GM21619 (cell line): ENCODE results near the gene PGPEP1.
"Not testable (repeated sequence)": the region's sequence is repeated elsewhere in the genome, so short reads cannot be mapped to it uniquely, and the experiment has no call there.

Experiments used
- ATAC-seq: cut with Tn5 transposase; IDR thresholded peaks from one replicate; pipeline ENCODE4 v1.9.1; 2021; ENCODE audit not compliant: unreplicated experiment

The PGPEP1 gene

DNA sequence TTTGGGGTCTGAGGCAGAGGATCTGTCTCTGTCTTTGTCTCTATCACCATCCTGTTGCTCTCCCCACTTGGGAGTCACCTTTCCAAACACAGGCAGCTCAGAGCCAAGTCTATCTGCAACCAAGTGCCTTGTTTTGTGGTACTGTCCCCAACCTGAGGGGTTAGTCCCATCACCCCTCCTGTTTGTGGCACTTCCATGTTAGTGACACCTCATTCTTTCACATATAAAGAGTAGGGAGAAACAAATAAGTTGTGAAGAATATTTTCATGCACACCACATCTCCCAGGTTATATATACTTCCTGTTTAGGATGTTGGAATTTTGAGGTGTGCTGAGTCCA is 49.3 kb downstream of the PGPEP1 start:
- no peak for ATAC-seq

DNA sequence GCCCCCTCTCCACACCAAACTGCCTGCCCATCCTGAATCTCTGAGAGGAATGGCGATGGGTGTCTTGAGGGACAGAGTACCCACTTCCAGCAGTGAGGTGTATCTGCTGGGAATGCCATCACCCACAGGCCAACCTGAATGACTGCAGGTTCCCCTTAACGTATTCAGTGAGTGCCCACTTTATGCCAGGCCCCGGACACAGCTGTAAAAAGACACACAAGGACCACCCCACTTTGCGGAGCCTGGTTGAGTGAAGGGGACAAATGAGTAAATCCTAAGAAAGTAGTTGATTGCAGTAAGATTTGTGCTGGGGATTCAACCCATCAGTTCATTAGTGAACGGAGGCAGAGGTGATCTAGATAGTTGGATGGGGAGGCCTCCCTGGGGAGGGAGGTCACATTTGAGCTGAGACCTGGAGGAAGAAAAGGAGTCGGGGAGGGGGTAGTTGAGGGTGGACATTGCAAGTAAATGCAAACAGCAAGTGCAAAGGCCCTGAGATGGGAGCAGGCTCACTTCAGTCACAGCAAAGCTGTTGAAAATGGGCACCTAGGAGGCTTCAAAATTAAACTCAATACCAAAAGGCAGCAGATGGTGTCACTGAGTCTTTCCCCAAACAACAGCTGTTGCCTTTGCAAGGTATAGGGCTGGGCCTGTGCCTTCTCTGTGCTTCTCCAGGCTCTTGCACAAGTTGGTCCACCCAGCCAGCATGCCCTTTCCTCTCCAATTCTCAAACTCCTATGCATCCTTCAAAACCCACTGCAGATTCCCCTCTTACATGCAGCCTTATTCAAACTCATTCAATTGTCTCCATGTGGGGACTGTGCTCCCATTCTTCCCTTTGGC is 49.9 kb downstream of the PGPEP1 start:
- no peak for ATAC-seq

DNA sequence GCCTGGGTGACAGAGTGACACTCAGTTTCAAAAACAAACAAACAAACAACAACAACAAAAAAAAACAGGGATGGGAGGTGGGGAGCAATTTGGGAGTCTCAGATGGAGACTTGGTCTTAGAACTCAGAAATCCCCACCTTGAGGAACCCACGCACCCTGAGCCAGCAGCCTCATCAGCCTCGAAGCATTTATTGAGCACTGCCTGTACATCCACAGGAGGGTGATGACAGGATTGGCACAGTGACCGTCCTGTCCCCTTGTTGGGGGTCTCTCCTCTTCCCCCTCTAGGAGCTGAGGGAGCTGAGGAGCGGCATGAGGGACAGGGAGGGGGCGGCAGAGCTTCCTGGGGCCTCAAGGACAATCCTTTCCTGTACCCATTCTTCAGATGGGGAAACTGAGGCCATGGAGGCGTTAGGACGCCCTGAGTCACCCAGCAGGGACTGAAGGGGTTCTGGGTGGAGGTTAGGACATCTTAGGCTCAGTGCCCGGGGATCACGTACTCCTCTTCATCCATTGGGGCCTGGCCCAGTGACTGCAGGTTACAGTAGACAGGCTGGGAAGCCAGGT is 51.2 kb downstream of the PGPEP1 start:
- no peak for ATAC-seq

DNA sequence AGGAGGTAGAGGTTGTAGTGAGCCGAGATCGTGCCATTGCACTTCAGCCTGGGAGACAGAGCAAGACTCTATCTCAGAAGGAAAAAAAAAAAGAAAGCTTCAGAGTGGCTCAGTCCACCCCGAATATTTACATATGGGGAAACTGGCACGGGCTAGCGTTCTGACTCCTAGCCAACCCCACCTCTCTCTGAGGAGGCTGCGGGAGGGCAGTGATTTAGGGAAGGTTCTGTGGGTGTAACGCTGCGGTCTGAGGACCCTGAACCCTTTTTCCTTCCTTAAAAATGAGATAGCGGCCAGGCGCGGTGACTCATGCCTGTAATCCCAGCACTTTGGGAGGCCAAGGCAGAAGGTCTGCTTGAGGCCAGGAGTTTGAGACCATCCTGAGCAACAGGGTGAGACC is 52.0 kb downstream of the PGPEP1 start:
- no peak for ATAC-seq

DNA sequence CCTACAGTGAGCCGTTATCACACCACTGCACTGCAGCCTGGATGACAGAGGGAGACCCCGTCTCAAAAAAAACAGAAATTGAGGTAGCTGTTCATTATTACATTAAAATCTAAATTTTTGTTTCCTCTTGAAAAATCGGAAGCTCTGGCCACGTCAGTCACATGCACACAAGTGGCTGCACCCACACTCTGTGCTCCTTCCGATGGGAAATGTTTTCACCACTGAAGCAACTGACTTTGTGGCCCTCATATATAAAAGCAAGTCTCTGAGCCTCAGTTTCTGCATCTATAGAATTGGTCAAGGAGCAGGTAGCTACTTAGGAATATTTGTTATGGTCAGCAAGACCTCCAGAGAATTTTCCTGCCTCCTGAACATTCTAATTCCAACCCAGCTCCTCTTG is 52.5 kb downstream of the PGPEP1 start:
- no peak for ATAC-seq

DNA sequence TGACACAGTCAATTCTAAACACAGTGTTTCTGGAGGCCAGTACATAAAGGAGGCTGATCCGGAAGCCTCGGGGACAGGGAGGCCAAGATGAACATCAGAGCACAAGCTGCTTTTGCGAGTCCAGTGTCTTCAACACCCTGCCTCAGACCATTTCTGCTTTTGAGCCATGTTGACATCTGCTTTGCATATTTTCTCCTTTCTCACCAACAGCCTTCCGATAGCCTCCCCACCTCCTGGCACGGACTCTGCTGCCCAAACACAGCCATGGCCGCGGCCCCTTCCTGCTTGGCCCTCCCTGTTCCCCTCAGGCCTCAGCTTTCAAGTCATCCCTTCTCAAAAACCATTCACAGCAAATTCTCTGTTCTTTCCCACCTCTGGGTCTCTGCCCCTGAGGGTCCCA is 53.4 kb downstream of the PGPEP1 start:
- no peak for ATAC-seq

DNA sequence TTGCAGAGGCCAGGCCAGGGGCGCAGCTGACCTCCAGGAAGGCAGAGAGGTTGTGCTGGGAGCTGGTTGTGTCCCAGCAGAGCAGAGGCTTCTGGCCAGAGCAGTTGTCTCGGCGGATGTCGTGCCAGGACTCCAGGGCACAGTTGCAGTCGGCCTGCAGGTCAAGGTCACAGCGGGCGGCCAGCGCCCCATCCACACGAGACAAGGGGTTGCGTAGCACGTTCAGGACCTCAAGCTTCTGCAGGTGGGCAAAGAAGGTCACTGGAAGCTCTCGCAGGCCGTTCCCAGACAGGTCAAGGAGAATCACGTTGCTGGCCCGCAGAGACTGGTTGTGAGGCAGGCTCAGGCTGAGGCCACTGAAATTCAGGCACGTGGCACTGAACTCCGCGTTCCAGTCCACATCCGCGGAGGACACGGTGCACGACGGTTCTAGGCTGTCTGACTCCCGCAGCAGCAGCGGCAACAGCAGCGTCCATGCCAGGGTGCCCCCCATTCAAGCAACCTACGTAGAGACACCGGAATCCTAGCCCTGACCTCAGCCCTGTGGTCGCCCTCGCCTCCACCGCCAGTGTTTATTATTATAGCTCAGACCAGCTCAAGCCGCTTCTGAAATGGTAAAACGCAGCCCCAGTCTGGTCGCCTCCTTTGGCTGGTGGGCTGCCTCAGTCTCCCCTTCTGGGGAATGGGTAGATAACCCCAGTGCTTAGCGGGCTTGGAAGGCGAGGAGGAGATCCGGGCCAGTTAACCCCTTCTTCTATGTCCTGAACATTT is 56.3 kb downstream of the PGPEP1 start:
- no peak for ATAC-seq

DNA sequence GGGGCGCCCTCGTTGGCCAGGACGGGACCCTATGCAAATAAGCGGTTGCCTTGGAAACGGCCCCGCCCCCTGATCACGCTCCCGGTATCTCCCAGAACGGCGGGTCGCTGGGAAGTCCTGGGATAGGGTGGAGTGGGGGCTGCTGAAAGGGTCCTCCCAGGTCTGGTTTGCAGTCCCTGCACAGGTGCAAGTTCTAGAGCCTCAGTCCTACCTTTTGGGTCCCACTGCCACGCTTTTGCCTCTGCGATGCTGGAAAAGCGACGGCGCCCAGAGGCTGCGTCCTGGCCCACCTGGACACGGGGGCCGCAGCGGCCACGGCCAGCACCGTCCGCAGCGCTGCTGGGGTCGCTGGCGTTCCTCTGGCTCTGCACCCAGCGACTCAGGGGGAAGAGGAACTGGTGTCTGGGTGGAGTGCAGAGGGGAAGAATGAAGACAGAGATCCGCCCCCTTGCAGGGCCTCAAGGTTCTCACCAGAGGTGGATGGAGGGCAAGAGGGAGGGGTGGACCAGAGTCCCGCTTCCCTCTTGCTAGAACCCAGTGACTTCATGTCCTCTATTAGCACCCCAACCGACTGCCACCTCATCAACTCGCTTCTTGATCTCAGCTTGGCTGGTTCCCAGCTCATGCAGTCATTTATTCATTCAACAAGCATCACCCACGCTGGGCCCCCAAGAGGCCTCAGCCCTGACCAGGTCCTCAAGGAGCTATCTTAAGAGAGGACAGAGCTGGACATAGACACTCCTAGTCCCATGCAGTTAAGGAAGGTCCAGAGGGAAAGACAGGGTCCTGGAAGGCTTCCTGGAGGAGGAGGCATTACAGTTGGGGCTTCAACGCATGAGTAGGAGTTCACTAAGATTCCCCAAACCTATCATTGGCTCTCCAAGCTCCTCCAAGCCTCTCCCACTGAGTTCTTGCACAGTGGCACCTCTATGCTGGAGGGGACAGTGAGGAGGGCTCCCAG is 57.1 kb downstream of the PGPEP1 start, which contains the start of gene LRRC25:
Gene LRRC25 (minus strand): TSS at position 381 of the 961 bp plus-strand sequence. CDS start 659 bp downstream, outside the sequence.
- ATAC-seq, result no peak

DNA sequence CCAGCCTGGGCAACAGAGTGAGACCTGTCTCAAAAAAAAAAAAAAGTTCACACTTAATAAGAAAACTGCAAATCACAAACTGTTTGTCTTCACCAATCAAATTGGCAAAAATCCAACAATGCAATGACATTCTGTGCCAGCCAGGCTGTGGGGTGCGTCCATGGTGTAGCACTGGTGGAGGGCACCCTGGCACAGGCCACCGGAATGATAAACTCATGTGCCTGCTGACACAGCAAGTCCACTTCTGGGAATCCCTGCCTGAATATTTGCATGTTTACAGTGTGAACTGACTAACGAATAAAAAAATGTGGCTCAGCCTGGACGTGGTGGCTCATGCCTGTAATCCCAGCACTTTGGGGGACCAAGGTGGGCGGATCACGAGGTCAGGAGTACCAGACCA is 58.6 kb downstream of the PGPEP1 start:
- ATAC-seq, result no peak

DNA sequence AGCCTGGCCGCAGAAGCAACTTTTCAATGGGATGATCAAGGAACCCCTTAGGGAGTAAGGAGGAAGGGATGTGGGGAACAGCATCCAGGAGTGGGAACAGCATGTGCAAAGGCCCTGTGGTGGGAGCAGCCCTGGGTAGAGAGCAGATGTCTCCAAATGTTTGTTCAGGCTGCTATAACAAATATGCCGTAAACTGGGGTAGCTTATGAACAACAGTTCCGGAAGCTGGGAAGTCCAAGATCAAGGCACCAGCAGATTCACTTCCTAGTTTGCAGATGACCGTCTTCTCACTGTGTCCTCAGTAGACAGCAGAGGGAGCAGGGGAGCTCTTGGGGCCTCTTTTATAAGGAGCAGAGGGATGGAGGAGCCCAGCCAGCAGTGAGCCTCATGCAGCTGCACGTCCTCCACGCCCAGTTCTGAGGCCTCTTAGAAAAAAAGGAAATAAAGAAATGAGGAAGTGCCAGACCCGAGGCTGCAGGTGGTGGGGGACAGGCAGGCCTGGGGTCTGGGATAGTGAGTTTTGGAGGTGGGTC is 61.2 kb downstream of the PGPEP1 start:
- no peak for ATAC-seq

DNA sequence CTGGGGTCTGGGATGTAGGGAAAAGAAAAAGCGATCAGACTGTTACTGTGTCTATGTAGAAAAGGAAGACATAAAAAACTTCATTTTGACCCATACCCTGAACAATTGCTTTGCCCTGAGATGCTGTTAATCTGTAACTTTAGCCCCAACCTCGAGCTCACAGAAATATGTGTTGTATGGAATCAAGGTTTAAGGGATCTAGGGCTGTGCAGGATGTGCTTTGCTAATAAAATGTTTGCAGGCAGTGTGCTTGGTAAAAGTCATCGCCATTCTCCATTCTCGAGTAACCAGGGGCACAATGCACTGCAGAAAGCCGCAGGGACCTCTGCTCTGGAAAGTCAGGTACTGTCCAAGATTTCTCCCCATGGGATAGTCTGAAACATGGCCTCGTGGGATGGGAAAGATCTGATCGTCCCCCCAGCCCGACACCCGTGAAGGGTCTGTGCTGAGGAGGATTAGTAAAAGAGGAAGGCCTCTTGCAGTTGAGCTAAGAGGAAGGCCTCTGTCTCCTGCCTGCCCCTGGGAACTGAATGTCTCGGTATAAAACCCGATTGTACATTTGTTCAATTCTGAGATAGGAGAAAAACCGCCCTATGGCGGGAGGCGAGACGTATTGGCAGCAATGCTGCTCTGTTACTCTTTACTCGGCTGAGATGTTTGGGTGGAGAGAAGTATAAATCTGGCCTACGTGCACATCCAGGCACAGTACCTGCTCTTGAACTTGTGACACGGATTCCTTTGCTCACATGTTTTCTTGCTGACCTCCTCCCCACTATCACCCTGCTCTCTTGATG is 62.3 kb downstream of the PGPEP1 start:
- not testable (repeated sequence) for ATAC-seq

DNA sequence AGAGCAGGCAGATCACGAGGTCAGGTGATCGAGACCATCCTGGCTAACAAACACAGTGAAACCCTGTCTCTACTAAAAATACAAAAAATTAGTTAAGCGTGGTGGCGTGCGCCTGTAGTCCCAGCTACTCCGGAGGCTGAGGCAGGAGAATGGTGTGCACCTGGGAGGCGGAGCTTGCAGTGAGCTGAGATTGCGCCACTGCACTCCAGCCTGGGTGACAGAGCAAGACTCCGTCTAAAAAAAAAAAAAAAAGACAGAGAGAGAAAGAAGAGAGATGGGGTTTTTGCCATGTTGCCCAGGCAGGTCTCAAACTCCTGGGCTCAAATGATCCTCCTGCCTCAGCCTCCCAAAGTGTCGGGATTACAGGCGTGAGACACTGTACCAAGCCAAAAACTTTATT is 65.4 kb downstream of the PGPEP1 start:
- not testable (repeated sequence) for ATAC-seq

DNA sequence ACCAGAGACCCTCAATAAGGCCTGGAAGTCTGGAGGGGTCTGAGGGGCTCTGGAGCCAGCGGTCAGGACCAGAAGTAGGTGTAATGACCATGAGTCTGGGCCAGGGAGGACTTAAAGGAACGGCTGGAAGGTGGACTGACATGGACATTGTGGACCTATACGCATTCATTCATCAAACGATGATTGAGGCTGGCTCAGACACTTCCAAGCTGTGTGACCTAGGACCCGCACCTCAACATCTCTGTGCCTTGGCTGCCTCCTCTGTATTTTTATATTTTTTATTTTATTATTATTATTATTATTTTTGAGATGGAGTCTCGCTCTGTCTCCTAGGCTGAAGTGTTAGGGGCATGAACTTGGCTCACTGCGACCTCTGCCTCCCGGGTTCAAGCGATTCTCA is 66.4 kb downstream of the PGPEP1 start:
- no peak for ATAC-seq

DNA sequence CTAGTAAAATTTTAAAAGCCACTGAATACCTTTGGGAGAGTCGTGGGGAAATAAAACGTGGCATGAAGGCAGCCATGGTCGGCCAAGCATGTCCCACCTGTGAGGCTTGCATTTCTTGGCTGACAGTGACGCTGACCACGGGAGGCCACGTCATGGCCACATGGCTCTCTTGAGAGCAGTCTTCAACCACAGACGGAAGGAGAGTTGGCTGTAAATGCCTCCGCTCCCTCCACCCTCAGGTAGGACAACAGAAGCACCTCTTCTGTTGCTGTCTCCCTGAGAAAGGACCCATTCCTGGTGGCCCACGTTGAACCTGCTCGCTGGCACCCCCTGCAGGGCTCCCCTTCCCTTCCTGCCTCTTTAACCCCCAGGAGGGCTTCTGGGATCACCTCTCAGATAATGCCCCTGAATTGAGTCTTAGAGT is 67.7 kb downstream of the PGPEP1 start:
- peak; percentile 85 for ATAC-seq

DNA sequence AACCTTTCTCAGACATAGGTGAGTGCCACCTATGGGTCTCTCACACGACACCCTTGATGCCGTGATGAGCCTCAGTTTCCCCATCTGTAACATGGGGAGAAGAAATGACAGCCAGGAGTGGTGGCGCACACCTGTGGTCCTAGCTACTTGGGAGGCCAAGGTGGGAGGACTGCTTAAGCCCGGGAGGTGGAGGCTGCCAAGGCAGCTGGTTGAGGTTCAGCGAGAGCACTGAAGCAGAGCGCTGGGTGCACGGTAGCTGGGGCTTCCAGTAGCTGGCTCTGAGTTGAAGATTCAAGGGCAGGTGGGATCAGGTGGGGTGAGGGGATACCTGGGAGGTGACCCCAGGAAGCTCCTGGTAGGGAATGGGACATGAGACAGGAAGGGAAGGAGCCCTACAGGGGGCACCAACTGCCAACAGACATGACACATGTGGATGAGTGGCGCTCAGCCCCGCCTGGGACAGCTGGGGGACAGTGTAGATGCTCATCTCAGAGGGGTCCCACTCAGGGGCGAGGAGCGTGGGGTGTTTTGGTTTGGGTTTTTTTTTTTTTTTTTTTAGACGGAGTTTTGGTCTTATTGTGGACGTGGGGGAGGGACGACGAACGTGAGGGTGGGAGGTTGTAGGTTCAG is 72.3 kb downstream of the PGPEP1 start:
- no peak for ATAC-seq

DNA sequence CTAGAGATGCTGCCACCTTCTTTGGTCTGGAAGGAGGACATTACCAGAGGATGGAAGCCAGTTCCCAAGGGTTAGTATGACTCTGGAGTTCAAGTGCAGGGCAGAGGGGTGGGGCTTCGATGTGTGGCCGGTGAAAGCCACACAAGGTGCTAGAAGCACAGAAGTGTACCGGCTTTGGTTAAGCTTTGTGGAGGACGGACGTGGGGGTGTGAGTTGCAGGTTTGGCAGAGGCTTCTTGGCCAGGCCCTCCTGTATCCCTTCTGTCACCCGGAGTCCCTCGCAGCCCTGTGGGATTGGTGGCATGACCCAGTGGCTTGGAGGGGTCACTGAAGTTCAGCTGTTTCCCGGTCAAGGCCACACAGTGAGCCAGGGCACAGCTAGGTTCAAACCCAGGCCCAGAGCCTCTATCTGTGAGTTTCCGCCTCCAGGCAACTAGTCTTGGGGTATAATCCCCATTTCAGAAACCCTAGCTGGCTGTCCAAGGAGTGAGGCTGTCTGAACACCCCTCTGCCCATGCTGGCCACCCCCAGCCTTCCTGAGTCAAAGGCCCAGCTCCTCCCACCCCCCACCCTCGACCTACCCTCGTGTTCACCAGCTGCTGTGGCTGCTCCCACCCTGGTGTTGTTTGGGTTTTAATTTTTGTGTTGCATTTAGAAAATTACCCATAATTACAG is 74.2 kb downstream of the PGPEP1 start:
- no peak for ATAC-seq

DNA sequence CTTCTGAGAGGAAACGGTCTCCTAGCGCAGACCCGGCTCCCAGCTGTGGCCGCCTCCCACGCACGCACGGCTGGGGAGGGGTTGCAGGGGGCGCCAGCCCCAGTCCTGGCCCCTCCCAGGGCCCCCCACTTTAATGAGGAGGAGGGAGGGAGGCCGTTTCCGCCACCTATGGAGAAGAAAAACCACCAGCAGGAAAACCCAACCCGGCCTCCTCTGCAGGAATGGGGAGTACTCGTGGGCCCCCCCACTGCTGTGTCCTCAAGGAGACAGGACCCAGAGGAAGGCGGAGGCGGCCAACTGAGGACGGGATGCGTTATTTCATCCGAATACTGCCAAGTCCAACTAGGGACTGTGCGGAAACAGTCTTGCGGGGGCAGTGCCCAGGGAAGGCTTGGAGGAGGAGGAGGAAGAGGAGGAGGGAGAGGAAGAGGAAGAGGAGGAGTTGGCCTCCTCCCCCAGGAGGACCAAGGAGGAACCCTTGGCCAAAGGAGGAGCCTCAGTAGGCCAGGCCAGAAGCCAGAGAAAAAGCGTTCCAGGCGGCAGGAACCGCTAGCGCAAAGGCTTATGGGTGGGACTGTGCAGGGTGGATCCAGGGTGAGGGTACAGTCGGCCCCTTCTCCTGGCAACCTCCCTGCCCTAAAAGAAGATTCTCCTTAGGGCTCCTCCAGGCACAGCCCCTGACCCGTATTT is 74.9 kb downstream of the PGPEP1 start:
- no peak for ATAC-seq

DNA sequence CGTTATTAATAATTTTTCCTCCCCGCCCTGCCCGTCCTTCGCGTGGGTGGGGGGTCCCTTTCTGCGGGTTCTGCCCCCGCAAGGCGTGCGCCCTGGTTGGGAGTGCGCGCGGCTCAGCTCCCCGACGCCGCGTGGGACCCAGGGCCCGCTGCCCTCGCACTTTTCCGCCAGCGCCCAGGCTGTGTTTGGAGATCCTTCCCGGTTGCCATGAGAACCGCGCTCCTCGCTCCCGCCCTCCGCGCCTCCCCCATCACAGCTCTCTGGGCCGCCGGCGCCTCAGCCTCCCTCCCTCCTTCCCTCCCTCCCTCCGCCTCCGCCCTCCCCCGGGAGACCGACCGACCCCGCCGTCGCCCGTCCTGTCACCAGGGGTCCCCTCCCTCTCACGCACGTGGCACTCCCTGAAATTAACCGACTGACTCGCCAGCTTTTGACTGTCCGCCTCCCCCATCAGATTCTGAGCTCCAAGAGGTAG is 76.4 kb downstream of the PGPEP1 start:
- ATAC-seq, result no peak
